IMR-90 (cell line): ENCODE data around the gene KL.

Experiments
- CEBPB ChIP-seq: IDR thresholded peaks from 2 replicates; pipeline ENCODE4 v1.6.1; 2012; ENCODE audit warnings: low read depth, low read length, improper control_type of control experiment
- POLR2A ChIP-seq: IDR thresholded peaks from 2 replicates; pipeline ENCODE4 v1.6.1; 2012; ENCODE audit warnings: mild to moderate bottlenecking, low read depth, low read length
- RCOR1 ChIP-seq: IDR thresholded peaks from 2 replicates; pipeline ENCODE4 v1.6.1; 2012; ENCODE audit warnings: mild to moderate bottlenecking, low read length, improper control_type of control experiment; ENCODE audit not compliant: insufficient replicate concordance
- RFX5 ChIP-seq: IDR thresholded peaks from 2 replicates; pipeline ENCODE4 v1.8.0; 2012; ENCODE audit warnings: low read depth, mild to moderate bottlenecking, low read length, moderate library complexity
- SMC3 ChIP-seq: fragments of 150-350 bp; IDR thresholded peaks from 2 replicates; pipeline ENCODE4 v1.6.1; 2016; ENCODE audit warnings: low read depth, mild to moderate bottlenecking, antibody characterized with exemption, low read length, moderate library complexity
- TF ChIP-seq, protein P1 (sequence below): conservative IDR thresholded peaks from 2 replicates; pipeline ENCODE4 v1.5.1; 2012; ENCODE audit warnings: mild to moderate bottlenecking, low read depth, low read length, improper control_type of control experiment

DNA sequence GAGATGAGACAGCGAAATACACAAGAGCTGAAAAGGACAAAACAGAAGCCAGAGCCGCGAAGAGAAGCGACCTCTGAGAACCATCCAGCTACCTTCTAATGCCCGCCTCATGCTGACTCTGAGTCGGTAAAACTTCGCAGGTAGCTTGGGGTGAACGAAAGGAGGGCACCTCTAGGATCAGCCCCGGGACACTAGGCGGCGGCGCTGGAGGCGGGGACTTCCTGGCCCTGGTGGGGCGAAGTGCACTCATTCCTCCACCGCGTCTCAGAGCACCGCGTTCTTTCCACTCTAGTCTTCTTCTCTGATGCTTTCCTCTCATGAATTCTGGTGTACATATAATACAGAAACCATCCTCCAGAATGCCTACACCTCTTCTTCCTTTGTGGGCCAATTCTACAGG lies 50.1 kb downstream of the KL start:
- TF ChIP-seq, protein P1, sequence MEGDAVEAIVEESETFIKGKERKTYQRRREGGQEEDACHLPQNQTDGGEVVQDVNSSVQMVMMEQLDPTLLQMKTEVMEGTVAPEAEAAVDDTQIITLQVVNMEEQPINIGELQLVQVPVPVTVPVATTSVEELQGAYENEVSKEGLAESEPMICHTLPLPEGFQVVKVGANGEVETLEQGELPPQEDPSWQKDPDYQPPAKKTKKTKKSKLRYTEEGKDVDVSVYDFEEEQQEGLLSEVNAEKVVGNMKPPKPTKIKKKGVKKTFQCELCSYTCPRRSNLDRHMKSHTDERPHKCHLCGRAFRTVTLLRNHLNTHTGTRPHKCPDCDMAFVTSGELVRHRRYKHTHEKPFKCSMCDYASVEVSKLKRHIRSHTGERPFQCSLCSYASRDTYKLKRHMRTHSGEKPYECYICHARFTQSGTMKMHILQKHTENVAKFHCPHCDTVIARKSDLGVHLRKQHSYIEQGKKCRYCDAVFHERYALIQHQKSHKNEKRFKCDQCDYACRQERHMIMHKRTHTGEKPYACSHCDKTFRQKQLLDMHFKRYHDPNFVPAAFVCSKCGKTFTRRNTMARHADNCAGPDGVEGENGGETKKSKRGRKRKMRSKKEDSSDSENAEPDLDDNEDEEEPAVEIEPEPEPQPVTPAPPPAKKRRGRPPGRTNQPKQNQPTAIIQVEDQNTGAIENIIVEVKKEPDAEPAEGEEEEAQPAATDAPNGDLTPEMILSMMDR, result no peak
- TF ChIP-seq POLR2A (no peak), SMC3 (no peak), RCOR1 (no peak), CEBPB (no peak), RFX5 (no peak)
